ENCODE measurements around the gene CLOCK.
"Not testable (repeated sequence)": the region's sequence is repeated elsewhere in the genome, so short reads cannot be mapped to it uniquely, and the experiment has no call there.

CLOCK gene

GRCh38 chr4:55546756-55547465, at the start of gene CLOCK:
Gene CLOCK (minus strand): TSS chr4:55546909. CDS start chr4:55482785, 64,124 bp downstream.
- DNase-seq, result peak; percentile 89

- DNase-seq, result no peak
These were observed 45.3 kb upstream of the CLOCK start, which contains the start of gene PDCL2 for GRCh38 chr4:55592014-55592413. Gene PDCL2 (minus strand): TSS chr4:55592245. CDS start chr4:55592109, 136 bp downstream.

GRCh38 chr4:55588160-55588559, 41.5 kb upstream of the CLOCK start:
- DNase-seq, result no peak

- not testable (repeated sequence) for DNase-seq
These were observed 36.1 kb upstream of the CLOCK start for GRCh38 chr4:55582773-55583172.

- no peak for DNase-seq
These were observed 31.8 kb upstream of the CLOCK start for GRCh38 chr4:55578341-55579010.

- DNase-seq, result no peak
These were observed 28.8 kb upstream of the CLOCK start for GRCh38 chr4:55575513-55575912.

GRCh38 chr4:55574252-55574651, 27.5 kb upstream of the CLOCK start:
- no peak for DNase-seq

GRCh38 chr4:55571806-55572205, 25.1 kb upstream of the CLOCK start:
- no peak for DNase-seq

- no peak for DNase-seq
These were observed 22.3 kb upstream of the CLOCK start for GRCh38 chr4:55568905-55569504.

GRCh38 chr4:55561889-55562288, 15.2 kb upstream of the CLOCK start:
- no peak for DNase-seq

GRCh38 chr4:55560096-55560495, 13.4 kb upstream of the CLOCK start:
- DNase-seq, result no peak

- peak; percentile 55 for DNase-seq
These were observed 7.8 kb upstream of the CLOCK start for GRCh38 chr4:55554453-55555030.

- DNase-seq, result peak; percentile 54
These were observed 6.9 kb upstream of the CLOCK start for GRCh38 chr4:55553441-55554201.

GRCh38 chr4:55551964-55552363, 5.3 kb upstream of the CLOCK start:
- DNase-seq, result peak; percentile 29

- DNase-seq, result no peak
These were observed 3.2 kb upstream of the CLOCK start for GRCh38 chr4:55549888-55550287.

GRCh38 chr4:55547918-55548317, 1.2 kb upstream of the CLOCK start:
- DNase-seq, result no peak

- no peak for DNase-seq
These were observed 709 bp upstream of the CLOCK start for GRCh38 chr4:55547466-55547770.

GRCh38 chr4:55546506-55546755, 278 bp downstream of the CLOCK start:
- no peak for DNase-seq

GRCh38 chr4:55545641-55546505, 836 bp downstream of the CLOCK start:
- DNase-seq, result peak; percentile 70

GRCh38 chr4:55545151-55545550, 1.6 kb downstream of the CLOCK start:
- DNase-seq, result no peak

GRCh38 chr4:55543858-55544257, 2.9 kb downstream of the CLOCK start:
- DNase-seq, result peak; percentile 19

- DNase-seq, result no peak
These were observed 6.4 kb downstream of the CLOCK start for GRCh38 chr4:55540271-55540670.

All from CD4-positive, alpha-beta T cell treated with Interleukin-21 for 1 hour (primary cell).